HS-5 (cell line): ENCODE data around the gene RGS7BP.

Source experiments
- DNase-seq: peaks from one replicate; pipeline ENCODE4 v3.0.0-alpha.2; 2012; ENCODE audit warnings: low read depth

The RGS7BP gene

DNA sequence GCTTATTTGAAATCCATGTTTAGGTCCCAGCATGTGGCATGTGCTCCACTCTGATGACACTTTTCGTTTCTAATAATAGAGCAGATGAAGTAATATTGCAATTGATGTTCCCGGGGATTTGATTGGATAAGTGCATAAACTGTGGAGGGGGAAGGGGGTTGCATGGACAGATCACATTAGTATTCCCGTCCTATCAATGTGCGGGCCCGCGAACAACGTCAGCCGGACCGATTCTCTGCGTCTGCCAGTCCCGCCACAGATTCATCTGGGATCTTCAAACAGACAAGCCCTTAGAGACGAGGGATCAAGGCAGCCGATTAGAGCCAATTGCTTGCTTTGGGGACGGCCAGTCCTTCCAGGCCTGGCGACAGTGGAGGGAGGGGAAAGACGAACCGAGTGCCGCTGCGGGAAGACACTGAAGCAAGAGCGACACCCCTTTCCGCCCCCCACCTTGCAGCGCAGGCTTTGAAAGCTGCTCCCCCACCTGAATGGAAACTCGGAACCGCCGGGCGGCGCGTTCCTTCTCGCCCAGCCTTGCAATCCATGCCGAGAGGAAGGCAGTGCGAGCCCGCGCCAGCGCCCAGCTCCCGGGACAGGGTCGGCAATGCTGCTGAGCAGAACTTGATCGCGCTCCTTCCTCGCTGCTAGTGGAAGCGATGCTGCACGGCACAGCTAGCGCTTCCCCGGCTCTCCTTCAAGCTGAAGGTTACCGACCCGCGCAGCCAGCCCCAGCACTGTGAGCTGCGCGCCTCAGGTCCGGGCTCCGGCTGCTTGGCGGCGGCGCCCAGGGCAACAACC is at the start of gene RGS7BP:
Gene RGS7BP (plus strand): TSS at position 247 of the 798 bp plus-strand sequence. CDS start 610 bp downstream, outside the sequence.
- DNase-seq, result peak; percentile 13

DNA sequence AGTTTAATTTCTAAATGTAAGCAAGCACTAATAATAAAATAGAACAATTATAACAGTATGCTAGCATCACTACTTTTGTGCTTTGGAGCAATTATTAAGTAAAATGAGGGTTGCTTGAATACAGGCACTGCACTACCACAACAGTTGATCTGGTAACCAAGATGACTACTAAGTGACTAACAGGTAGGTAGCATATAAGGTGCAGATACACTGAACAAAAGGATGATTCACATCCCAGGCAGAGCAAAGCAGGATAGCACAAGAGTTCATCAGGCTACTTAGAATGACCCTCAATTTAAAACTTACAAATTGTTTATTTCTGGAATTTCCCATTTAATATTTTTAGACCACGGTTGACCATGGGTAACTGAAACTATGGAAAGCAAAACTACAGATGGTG is 48.0 kb upstream of the RGS7BP start:
- no peak for DNase-seq

DNA sequence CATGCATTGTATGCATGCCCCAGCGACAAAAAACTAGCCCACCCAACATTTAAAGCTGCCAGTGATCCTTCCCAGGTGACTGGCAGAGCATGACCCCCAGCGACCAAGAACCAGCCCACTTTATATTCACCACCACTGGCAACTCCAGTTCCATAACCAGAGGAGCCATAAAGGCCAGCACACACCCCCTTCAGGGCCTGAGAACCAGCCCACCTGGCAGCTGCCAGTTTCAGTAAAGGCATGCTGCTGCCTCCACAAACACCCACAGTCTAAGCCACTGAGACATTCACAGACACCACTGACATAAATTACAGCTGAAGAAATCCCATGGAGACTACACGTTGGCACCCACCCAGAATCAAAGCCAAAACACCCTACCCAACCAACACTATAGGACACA is 46.9 kb upstream of the RGS7BP start:
- DNase-seq, result no peak

DNA sequence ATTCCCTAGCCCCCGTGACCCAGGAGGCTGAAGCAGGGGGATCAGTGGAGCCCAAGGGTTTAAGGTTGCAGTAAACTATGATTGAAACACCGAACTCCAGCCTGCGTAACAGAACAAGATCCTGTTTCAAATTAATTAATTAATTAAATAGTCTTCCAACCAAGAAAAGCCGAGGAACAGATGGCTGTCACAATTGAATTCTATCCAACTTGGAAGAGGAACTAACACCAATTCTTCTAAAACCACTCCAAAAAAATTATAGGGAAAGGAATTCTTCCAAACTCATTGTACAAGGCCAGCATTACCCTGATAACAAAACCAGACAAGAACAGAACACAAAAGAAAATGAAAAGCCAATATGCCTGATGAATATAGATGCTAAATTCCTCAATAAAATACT is 43.4 kb upstream of the RGS7BP start:
- no peak for DNase-seq

DNA sequence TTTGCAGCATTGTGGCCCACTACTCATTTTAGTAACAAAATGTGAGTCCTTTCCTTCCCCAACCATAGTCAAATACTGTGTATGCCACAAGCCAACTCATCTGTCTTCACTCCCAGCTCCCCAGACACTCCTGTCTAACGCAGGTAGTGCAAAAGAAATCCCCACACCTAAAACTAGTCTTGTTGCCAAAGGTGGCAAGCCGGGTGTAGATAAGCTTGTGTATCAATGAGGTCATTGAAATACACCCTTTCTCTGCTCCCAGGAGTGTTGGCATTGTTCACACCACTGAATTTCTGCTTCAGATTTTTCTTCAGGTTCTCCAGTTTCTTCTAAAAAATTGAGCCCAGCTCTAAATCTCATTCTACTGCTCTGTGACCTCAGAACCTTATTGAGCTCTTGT is 19.7 kb upstream of the RGS7BP start:
- no peak for DNase-seq

DNA sequence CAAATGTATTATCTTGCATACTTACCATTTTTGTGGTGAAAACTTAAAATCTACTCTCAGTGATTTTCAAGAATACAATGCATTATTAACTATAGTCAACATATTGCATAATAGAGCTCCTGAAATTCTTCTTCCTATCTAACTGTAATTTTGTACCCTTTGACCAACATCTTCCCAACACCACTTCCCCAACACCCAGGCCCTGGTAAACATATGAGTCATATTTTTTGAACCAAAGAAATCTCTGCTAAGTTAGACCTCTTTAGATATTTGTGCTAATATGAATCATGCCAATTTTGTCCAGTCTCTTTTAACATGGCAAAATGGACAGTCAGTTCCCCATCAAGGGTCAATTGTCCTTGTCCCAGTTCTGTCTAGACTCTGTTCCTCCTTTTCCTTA is 18.5 kb upstream of the RGS7BP start:
- no peak for DNase-seq

DNA sequence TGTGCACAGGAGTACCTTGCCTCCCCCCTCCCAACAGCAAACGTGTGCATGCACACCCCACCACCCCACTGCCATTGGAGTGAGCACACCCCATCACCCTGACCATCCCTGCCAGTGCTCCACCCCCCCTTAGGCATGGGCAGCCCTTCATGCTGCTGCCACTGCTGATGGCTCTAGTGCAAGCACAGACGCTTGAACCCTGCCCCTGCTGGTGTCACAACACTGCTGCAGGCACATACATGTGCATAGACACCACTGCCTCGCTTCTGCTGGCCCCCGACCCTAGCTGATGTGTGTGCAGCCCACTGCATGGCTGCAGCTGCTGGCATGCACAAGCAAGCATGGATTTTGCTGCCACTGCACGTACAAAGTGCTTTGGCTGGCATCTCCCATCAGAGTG is 16.0 kb upstream of the RGS7BP start:
- no peak for DNase-seq

DNA sequence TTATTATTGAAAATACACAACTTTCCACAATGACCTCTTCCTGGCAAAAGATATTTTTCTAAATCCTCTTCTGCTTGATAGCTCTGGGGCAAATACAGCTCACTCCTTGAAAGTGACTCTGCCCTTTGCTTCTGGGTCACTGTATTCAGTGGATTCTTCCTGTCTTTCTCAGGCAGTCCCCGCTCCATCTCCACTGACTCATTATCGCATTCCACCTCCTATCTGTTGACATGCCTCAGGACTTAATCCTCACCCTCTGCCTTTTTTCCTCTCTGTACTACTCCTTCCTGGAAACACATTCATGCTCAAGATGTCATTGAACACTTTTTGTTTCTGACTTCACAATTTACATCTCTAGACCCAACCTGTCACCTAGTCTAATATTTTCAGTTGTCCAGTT is 8.4 kb upstream of the RGS7BP start:
- DNase-seq, result peak; percentile 80

DNA sequence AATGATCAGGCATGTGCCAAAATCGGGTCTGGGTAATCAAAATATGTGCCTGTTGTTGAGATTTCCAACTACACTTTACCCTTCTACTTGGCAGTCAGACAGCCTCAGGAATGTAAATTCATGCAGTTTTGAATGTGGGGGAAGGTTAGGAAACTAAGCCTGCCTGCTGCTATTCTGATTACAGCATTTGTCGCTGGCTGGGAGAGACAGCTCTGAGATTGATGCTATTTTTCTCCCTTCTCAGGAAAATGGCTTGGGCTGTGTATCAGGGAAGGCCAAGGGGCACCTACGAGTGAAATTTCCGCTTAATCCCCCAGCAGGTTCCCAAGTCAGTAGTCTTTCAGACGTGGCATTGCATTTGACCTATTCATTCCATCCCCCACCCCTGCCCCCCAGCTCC is 3.6 kb upstream of the RGS7BP start:
- DNase-seq, result no peak

DNA sequence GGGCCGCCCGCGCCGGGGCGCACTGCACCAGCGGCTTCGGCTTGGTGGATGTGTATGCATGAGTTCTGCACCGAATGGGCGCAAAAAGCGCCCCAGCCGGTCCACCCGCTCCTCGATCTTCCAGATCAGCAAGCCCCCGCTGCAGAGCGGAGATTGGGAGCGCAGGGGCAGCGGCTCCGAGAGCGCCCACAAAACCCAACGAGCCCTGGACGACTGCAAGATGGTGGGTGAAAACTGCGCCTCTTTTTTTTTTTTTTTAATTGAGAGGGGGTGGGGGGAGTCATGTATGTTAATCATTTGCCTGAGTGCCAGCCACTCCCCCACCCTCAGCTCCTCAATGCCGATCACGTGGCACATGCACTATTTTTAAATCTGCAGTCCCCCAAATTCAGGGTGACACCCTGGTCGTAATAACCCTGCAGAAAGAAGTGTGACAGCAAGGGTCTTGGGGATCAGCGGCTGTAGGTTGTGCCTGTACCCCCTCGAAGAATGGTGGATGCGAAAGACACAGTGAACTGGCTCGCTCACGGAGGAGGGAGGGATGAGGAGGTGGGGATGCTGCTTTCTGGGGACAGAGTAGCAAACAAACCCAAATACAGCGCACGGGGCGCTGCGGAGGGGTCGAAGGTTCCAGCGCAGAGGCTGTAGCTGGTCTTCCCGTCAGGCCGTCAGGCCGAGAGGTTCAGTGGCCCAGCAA is 900 bp downstream of the RGS7BP start:
- no peak for DNase-seq

DNA sequence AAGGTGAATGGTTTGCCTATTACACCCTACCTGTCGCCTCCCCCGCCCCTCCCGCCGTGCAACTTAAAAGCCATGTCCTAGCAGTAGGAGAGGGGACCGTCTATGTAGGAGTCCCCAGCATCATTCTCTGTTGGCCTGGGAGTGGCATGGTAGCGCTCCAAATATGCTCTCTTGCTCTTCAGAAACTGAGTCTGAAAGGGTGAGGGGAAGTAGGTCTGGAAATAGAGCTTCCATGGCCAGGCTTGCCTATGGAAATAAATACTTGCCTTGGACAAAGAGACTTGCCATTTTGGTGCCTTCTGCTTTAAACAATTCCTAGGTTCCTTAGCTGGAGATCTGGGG is 1.4 kb downstream of the RGS7BP start:
- DNase-seq, result no peak

DNA sequence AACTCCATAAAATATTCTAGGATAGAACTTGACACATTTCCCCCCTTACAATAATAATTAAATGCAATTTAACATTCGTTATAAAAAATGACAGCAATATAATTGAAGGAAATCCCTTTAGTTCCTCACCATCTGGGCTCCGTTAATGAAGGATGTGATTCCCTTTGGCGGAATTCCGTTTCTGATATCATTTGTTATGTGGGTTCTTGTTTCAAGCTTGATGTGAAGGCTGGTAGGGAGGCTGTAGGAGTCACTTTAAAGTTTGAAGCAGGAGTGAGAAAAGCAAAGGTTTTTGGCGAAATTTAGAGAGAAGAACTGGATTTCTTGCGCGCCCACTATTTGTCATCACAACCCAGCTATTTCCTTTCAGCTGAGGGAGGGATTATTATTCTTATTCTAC is 4.0 kb downstream of the RGS7BP start:
- DNase-seq, result no peak

DNA sequence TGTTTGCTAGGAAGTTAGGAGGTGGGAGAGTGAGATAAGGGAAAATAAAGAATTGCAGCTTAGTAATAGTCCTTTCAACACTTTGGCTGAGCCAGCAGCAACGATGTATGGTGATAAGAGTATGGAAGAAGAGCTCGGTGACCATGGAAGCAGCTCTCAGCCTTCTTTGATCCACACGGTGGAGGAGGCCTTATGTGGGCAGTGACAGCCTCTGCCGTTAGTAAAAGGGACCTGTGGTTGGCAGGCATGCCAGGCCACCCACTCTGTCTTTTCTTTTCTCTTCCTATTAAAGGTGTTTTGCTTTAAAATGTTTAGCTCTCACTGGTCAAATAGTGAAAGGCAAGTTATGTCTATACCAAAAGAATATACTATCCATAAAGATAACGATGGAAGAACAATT is 7.7 kb downstream of the RGS7BP start:
- no peak for DNase-seq

DNA sequence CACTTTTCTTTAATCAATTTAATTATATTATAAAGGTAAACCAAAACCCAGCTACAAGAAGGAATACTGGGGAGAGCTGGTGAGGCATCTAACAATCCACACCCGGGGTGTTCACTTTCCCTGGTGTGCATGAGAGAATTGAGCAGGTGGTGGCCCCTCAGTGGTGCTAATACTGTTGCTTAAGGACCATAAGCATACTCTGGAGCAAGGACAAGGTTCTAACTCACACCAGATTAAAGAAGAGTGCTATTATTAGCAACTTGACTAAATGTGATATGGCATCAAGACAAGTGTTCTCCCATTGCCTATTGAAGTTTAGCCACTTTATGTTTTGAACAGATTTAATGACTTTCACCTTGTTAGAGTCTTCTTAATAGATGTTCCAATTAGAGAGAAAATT is 8.8 kb downstream of the RGS7BP start:
- no peak for DNase-seq

DNA sequence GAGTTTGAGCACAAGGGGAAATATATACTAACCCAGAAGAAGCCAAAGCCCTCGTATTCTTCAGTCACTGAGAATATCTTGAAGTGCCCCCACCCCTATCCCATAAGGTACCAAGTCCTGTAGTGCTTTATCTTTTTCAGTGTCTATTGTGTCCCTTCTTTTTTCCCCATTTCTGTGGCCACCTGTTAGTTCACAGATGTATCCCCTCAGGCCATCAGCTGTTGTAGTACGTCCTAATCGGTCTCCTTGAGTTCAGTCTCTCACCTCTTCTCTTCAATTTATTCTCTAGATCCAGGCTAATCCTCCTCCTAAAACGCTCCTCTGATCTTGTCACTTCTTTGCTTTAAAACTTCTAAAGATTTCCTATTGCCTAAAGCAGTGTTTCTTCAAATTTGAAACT is 10.4 kb downstream of the RGS7BP start:
- DNase-seq, result no peak

DNA sequence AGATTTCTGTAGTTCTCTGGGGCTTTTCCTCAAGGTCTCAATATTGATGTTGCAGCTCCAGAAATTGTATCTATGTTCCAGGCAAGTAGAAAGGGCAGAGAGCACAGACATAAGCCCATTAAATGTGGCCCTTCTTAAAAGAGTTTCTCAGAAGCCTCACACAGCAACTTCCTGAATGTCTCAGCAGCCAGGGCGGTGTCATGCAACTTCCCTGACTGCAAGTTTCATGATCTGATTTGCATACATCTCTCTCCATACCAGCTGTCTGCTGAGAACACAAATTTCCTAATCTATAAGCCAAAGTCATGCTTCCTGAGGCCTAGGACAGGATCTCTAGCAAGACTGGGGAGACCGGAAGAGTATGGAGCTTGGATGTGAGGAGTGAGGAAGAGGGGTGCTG is 13.0 kb downstream of the RGS7BP start:
- DNase-seq, result no peak

DNA sequence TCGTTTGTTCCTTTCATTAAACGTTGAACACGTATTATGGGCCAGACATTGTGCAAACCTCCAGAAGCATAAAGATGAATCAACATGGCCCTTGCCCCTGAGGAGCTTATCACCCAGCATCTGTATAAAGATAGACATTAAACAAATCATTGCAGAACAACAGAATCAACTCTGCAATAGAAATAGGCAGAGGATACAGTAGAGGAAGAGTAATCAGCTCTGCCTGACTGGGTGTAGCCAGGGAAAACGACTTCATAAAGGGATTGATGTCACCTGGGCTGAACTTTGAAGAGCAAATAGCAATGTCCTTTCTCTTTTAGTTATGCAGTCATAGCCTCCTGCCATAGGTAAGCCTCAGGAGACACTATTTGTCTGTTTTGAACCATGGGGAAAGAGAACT is 13.4 kb downstream of the RGS7BP start:
- no peak for DNase-seq

DNA sequence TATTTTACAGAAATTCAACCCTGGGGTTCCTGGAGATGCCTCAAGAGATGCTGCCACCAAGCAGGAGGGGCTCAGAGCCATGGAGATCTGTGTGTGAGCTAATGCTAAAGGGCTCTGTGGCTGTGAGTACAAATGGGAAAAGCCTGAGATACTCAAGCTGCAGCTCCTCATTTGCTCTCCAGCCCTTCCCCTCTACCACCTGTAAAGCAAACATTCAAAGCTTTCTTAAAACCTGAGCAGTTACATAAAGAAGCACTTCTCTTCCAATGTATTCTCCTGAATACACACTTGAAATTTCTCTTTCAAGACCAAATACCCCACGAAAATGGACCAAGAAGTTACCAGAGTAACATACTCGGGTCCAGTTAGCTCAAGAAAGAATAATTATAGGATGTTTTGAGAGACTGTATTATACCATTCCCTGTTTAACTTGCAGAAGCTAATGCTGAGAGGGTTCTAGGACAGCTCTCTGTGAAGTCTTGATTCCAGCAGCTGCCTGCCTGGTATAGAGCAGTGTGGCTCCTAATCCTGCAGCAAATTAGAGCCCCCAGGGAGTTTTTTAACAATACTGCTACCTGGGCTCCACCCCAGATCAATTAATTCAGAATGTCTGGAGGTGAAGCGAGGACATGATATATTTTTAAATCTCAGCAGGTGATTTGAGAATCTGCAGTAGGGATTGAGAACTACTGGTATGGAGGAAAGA is 21.1 kb downstream of the RGS7BP start:
- DNase-seq, result no peak

DNA sequence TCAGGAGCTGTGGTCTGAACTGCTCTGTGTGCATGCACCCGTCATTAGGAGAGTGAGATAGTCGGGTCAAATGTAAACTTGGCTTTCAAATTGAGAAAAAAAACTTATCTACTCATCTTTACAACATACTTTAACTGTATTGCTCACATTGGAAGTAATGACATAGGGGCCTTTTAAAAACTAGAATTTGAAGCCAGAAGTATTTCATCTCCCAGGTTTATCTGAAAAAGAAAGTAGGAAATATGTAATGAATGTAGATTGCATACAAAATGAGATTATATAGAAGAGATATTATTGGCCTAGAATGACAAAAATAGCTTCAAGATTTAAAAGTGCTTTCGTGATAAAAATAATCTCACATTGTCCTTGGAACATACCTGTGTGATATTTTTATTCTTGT is 24.3 kb downstream of the RGS7BP start:
- DNase-seq, result no peak

DNA sequence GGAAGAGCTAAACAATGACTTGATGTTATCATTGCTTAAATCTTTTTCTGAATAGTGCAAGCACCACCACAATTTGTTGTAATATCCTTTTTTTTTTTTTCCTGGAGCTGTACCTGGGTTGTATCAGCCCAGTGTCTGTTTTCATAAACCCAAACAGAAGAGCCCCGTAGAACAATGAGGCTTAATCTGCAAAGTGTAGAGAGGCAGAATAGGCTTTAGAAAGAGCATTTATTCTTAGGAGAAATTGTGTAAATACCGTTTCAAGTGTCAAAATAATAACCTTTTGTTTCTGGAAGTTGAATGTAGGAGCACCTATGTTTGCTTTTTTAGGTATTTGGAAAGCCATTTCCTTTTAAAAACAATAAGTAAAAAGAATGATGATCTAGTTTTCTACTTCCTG is 26.4 kb downstream of the RGS7BP start:
- no peak for DNase-seq

DNA sequence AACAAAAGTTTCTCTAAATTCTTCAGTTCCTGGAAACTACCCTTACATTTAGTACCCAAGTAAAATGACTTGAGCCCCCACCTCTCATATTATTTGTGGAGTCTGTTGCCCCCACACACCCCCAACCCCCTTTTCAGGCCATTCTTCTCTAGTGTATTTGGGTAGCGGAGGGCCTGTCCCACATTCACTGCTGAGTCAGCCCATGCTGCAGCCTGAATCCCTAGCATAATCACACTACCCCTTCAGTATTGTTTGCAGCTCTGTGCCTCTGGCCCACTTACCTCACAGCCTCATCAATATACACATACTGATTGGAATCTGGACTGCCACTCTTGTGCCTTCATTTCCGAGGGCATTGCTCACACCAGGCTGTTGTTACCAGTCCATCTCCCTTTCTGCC is 26.8 kb downstream of the RGS7BP start:
- no peak for DNase-seq

DNA sequence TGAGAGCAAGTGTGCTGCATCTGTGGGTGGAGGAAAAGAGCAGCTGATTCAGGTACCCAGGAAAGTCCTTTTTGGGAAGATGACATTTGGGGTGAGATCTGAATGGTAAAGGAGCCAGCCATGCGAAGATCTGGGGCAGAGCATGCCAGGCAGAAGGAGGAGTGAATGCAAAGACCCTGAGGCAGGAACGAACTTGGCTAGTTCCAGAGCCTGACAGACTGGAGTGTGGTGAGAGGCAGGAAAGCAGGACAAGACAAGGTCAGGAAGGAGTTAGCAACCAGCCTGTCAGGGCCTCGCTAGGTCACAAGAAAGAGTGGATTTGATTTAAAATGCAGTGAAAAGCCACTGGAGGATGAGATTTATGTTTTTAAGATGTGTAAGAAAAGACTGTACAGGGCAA is 28.2 kb downstream of the RGS7BP start:
- no peak for DNase-seq

DNA sequence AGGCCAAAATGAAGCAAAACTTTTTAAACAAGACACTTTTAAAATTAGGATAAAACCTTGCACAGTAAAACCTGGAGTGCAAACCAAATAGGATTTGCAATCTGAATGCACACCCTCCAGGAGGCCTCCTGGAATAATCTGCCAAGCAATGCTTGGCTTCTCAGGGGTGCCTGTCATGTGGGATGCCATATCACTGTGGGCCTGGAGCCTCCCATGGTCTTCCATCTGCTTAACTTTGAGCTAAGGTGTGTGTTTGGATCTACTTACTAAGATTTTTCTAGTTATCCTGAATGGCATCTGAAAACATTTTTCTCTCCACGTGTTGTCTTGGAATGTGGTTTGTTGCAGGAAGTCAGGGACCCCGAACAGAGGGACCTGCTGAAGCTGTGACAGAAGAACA is 52.1 kb downstream of the RGS7BP start:
- no peak for DNase-seq
